KG1 (cell line): ENCODE results near the gene UBE2E2.

ENCODE experiments used
- DNase-seq: peaks from one replicate; lab custom pipeline; 2025; lab: John Stamatoyannopoulos, UW

UBE2E2 gene

GRCh38 chr3:23240171-23240785 is 37.2 kb downstream of the UBE2E2 start:
- DNase-seq = no peak

GRCh38 chr3:23241256-23241655 is 38.1 kb downstream of the UBE2E2 start:
- no peak for DNase-seq

- DNase-seq = no peak
Observed at GRCh38 chr3:23242106-23242505, 39.0 kb downstream of the UBE2E2 start.

- no peak for DNase-seq
Observed at GRCh38 chr3:23244324-23245041, 41.4 kb downstream of the UBE2E2 start.

GRCh38 chr3:23246651-23247050 is 43.5 kb downstream of the UBE2E2 start:
- no peak for DNase-seq

- DNase-seq = no peak
Observed at GRCh38 chr3:23248594-23249131, 45.5 kb downstream of the UBE2E2 start.

GRCh38 chr3:23249961-23250360 is 46.8 kb downstream of the UBE2E2 start:
- no peak for DNase-seq

GRCh38 chr3:23252122-23252521 is 49.0 kb downstream of the UBE2E2 start:
- no peak for DNase-seq

GRCh38 chr3:23253214-23253613 is 50.1 kb downstream of the UBE2E2 start:
- no peak for DNase-seq

GRCh38 chr3:23254282-23254681 is 51.2 kb downstream of the UBE2E2 start:
- DNase-seq = no peak

- DNase-seq = no peak
Observed at GRCh38 chr3:23254835-23255234, 51.7 kb downstream of the UBE2E2 start.

- DNase-seq = no peak
Observed at GRCh38 chr3:23256741-23257435, 53.8 kb downstream of the UBE2E2 start.

GRCh38 chr3:23258110-23258509 is 55.0 kb downstream of the UBE2E2 start:
- DNase-seq = no peak

GRCh38 chr3:23259515-23259914 is 56.4 kb downstream of the UBE2E2 start:
- DNase-seq = no peak

- DNase-seq = no peak
Observed at GRCh38 chr3:23262766-23263165, 59.6 kb downstream of the UBE2E2 start.

GRCh38 chr3:23263796-23264195 is 60.7 kb downstream of the UBE2E2 start:
- DNase-seq = no peak

- DNase-seq = no peak
Observed at GRCh38 chr3:23264413-23264812, 61.3 kb downstream of the UBE2E2 start.

- no peak for DNase-seq
Observed at GRCh38 chr3:23270423-23270822, 67.3 kb downstream of the UBE2E2 start.

GRCh38 chr3:23271876-23272741 is 69.0 kb downstream of the UBE2E2 start:
- no peak for DNase-seq

- no peak for DNase-seq
Observed at GRCh38 chr3:23272820-23273219, 69.7 kb downstream of the UBE2E2 start.

- DNase-seq = no peak
Observed at GRCh38 chr3:23275061-23275460, 71.9 kb downstream of the UBE2E2 start.

GRCh38 chr3:23275814-23276213 is 72.7 kb downstream of the UBE2E2 start:
- no peak for DNase-seq
